ENCODE results near the gene BBS9.

Gene BBS9

DNA sequence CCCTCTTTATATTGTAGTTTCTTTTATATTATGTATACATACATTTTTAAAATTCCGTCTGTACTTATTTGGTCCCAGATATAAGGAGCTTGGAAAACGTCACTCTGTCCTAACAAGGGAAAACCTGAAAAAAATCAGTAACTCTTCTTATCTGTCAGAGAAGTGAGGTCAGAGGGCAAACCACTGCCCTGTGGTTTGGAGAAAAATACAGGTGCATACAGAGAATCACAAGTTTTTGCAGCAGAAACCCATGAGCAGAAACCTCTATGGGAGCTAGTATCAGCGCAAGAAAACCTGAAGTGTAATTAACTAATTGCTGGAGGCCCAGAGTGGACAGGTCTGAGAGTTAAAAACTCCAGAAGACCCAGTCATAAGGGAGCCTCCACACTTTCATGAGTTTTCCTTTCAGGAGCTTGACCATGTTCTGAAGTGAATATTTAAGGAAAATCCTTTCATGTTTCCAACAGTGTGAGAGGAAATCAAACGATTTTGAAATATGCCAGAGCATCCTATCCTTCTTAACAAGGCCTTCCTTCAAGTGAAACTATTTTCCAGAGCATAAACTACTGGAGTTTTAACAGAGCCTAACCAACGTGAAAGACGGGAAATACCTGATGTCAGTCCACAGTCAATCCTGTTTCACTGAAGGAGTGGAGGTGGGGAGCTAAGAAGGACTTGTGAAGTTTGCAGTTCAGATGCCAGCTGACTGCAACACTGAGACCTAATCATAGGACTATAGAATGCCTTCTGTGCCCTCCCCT is 485.2 kb downstream of the BBS9 start:
- DNase-seq (ENCODE audit: low read depth), result no peak

DNA sequence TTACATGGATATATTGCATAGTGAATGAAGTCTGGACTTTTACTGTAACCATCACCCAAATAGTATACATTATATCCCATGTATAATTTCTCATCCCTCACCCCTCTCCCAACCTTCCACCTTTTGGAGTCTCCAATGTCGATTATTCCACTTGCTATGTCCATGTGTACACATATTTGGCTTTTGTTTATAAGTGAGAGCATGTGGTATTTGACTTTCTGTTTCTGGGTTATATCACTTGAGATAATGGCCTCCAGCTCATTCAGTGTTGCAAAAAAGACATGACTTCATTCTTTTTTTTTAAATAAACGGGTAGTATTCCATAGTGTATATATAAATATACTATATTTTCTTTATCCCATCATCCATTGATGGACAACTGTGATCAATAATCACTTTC is 487.4 kb downstream of the BBS9 start:
- DNase-seq (ENCODE audit: low read depth), result no peak

- DNase-seq (ENCODE audit: low read depth), result no peak
Measured at GRCh38 chr7:33619264-33619663, 489.9 kb downstream of the BBS9 start.

GRCh38 chr7:33623267-33623666 is 493.9 kb downstream of the BBS9 start:
- DNase-seq (ENCODE audit: low read depth), result no peak

DNA sequence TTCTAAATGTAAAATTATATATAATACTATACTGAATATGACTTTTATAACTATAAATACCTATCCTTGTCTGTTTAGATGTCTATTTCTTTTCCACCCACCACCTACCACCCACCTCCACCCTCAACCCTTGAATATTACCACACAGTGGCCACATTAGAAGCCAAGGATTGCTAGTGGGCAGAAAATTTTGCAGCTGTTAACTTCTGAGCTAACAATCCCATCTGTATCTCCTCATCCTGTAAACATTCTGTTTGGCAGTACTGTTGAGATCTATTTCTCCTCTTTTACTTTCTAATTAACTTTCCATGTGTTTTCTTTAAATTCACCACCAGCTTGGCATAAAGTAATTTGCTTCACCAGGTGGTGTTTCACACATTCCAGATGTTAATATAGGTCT is 494.9 kb downstream of the BBS9 start:
- no peak for DNase-seq (ENCODE audit: low read depth)

DNA sequence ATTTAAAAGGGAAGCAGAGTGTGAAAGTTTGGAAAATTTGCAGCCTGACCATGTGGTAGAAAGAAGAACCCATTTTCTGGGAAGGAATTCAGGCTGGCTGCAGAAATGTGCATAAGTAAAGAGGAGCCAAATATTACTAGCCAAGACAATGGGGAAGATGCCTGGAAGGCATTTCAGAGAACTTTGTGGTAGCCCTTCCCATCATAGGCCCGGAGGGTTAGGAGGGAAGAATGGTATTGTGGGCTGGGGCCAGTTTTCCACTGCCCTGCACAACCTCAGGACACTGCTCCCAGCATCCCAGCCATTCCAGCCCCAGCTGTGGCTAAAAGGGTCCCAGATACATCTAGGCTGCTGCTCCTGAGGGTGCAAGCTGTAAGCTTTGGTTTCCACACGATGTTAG is 497.5 kb downstream of the BBS9 start:
- DNase-seq (ENCODE audit: low read depth), result no peak

DNA sequence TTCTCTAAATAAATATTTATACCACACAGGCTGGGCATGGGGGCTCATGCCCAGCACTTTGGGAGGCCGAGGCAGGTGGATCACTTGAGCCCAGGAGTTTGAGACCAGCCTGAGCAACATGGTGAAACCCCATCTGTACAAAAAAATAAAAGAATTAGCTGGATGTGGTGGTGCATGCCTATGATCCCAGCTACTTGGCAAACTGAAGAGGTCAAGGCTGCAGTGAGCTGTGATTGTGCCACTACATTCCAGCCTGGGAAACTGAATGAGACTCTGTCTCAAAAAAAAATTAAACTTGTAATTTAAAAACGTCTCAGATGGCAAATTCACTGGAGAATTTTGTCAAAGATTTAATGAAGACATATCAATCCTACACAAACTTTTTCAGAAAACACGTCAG is 498.4 kb downstream of the BBS9 start:
- no peak for DNase-seq (ENCODE audit: low read depth)

DNA sequence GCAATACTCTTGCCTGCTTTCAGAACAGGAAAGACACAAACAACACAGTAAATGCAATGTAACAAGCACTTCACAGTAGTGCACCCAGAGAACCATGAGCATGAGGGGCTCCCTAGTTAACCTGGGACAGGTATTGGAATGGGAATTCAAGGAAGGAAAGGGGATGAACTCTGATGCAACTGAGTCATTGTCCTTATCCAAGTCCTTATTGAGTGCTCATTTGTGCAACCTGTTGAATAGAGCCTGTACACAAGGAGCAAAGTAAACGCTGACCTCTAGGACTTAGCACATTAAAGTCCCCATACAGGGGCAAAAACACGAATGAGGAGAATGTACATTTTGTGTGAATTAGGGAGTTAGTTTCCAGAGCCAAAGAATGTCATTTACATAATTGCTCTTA is 499.5 kb downstream of the BBS9 start:
- DNase-seq (ENCODE audit: low read depth), result no peak

- DNase-seq (ENCODE audit: low read depth), result no peak
Measured at GRCh38 chr7:33630359-33630758, 501.0 kb downstream of the BBS9 start.

GRCh38 chr7:33632322-33632721 is 503.0 kb downstream of the BBS9 start:
- no peak for DNase-seq (ENCODE audit: low read depth)

DNA sequence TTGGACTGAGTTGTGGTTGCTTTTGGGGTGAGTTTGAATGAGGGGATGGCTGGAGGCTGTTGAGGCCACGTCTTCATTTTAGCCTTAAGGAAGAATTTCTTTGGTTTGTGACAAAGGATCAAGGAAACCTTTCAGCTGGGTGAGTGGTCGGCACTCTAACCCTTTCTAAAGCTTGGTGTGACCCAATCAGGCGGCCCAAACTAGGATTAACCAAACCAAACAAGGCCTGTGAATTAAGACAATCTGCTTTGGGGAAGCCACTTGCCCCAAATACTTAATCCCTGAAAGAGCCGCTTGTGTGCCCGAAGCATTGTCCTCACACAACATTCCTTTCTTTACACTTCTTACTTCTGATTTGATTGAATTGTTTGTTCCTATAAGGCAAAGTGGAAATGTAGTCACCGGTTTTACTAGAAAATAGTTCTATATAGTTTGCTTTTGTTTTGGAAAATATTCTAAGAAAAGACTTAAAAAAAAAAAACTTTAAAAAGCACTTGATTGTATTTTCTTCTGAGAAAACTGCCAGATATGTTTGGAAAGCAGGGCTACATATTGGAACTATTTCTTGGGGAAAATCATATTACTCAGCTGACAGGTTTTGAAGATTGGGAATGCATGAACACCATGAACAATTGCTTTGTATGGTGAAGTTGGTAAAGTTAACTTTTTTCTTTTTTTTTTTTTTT is 503.6 kb downstream of the BBS9 start:
- no peak for DNase-seq (ENCODE audit: low read depth)

GRCh38 chr7:33634606-33635005 is 505.2 kb downstream of the BBS9 start:
- no peak for DNase-seq (ENCODE audit: low read depth)

GRCh38 chr7:33636359-33636758 is 507.0 kb downstream of the BBS9 start:
- no peak for DNase-seq (ENCODE audit: low read depth)

DNA sequence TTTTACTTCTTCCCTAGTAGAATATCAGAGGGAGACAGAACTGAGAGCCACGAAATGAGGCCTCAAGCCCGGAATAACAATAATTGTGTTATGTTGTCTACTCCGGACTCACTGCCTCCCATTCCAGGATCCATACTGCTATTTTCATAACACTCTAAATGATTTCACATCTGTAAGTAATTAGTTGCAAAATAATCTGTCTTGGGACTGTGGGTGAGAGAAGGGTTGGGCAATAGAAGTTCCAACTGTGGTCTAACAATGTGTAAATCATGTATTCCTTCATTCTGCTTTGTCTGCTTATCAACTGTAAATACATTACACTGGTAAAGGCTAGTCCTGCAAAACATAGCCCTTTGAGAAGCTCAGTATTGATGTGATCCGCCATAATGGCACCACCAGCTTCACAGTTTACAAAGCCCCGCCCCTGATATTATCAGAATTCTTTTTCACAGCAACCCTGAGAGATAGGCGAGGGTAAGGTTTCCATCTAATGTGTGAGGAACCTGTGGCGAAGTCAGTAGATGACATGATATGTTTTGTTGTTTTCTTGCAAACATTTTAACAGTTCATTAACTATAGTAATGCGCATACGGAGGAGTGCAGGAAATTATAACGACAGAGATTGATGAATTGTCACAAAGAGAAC is 510.3 kb downstream of the BBS9 start:
- no peak for DNase-seq (ENCODE audit: low read depth)

DNA sequence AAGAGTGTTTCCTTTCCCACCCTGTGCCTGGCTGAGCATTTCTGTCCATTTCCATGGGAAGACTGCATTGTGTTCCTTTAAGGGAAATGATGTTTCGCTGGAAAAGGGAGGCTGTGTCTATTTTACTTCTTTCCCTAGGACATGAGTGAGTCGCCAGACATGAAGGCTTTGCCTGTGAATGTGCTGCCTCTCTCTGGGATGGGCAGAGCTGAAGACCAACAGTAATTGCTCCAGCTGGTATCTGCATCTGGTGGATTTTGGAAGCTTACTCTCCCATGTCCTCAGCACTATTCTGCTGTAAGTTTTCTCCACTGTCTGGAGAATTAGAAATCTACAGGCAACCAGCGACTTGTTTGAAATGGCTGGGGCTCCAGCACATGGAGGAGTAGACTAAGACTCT is 511.4 kb downstream of the BBS9 start:
- DNase-seq (ENCODE audit: low read depth), result no peak

DNA sequence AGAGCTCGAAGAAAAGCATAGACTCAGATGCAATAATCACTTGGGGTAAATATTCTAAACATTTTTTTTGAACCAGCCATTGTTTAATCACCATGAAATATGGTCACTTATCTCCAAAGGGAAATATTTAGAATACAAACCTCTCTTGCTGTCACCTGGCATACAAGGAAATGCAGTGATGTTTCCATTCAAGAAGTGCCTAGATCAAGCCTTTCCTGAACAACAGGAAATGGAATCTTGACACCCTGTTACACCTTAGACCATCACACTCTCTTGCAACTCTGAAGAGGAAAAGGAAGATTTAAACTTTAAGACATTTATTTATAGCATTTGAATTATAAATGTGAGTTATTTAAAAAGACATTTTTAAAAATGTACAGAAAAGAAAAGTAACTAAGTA is 512.9 kb downstream of the BBS9 start:
- DNase-seq (ENCODE audit: low read depth), result no peak

GRCh38 chr7:33643530-33643929 is 514.2 kb downstream of the BBS9 start:
- no peak for DNase-seq (ENCODE audit: low read depth)

DNA sequence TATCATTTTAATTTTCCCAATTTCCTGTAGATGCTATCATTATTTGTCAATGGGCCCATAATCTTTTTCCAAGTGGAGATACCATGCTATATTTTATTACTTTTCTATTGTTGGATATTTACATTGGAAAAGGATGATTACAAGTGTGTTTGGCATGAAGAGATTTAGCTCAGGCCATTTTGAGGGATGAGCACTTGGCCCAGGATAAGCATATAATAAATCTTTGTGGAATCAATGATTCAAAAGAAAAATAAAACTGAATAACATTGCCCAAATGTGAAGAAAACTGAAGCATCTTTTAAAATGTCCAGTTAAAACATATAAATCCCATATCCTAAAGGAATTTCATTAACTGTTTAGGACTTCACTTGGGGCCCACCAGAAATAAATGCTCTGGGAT is 515.1 kb downstream of the BBS9 start:
- no peak for DNase-seq (ENCODE audit: low read depth)

- no peak for DNase-seq (ENCODE audit: low read depth)
Measured at GRCh38 chr7:33645104-33645503, 515.7 kb downstream of the BBS9 start.

DNA sequence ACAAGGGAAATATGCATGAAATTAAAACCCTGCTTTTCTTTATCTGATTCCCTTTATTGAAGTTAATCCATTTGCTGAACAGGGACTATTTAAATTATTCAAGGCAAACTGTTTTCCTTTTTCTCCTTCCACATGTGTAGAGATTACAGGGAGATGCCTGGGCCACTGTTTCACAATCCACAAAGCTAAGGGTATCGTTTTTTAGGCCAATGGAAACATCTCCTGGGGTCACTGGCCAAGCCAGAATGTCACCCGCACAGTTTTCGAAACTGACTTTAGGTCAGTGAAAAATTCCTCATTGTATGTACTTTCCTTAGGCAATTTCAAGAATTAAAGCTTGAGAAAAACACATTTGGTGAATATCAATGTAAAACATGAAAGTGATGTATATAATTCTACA is 516.8 kb downstream of the BBS9 start:
- DNase-seq (ENCODE audit: low read depth), result no peak

GRCh38 chr7:33646891-33647391 is 517.6 kb downstream of the BBS9 start:
- no peak for DNase-seq (ENCODE audit: low read depth)

DNA sequence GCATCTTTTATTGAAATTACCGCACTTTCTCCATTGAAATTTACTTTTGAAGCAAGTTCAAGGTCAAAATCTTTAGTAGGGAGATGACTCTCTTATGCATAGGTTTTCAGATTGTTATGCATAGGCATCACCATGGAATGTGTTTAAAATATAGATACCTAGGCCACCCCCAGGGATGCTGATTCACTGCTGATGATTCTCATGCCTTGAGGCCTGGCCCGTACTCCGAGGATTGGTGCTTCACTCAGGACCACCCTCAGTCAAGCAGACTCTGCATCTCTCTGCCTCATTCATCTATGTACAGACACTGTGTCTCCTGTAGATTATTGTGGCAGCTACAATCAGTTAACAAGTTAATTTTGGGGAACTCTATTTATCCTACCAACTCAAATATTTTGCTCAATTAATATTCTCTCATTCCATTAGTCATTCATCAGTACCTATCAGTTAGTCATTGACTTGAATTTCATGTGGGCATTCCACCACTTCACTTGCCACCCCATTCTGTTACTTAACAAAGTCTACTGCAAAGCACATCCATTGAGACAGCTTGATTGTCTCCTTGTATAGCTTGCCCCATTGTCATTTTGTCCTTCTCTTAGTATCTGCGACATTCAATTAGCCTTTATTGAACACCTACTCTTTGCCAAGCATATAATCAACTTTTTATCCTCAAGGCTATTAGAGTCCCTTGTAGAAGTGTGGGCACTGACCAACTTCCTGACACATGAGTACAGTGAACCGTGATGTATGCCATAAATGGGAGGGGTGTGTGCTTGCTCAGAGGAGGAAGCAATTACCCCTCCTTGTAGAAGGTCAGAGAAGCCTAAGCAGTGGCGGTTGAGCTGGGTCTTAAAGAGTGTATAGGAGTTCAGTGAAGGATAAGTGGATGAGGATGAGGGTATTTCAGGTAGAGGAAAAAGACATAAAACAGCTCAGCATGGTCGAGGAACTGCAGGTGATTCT is 520.4 kb downstream of the BBS9 start:
- no peak for DNase-seq (ENCODE audit: low read depth)
